Bone marrow (tissue), 2 donors: Measurements from ENCODE around the gene USH2A.

Experiments used
- DNase-seq, 2 donors: peaks; one replicate each; lab custom pipeline; 2025; lab: John Stamatoyannopoulos, UW

The USH2A gene

DNA sequence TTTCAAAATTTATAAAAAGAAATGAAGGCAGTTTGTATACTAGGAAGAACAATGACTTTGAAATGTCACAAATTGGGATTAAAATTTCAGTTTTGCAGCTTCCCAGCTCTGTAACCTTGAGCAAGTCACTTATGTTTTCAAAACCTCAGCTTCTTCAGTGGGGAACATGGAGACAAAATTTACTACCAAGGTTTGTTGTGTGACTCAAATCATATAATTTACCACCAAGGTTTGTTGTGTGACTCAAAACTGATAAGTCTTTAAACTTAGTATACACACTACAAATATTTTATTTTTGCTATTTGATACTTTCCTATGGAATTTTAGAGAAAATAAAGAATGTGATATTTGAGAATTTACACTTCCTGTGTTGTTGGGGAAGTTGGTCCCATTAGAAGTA is 636.3 kb downstream of the USH2A start:
- DNase-seq: no peak

DNA sequence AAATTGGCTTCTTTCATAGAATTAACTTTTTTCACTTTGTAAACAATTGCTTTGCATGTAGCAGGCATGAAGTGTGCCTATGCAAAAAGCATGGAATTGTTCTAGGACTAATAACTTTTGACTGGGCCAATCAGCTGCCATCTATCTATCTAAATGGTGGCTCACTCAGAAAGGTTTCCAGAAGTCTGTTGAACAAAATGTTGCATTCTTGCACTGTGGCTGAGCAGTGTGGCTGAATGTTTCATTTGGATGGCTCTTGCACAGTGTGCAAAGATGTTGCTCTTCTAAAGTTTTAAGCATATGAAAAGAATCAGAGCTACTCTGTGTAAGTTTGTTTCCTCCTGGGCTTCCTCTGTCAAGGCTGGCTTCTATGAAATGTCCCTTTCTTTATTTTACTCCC is 642.6 kb downstream of the USH2A start:
- DNase-seq: no peak

DNA sequence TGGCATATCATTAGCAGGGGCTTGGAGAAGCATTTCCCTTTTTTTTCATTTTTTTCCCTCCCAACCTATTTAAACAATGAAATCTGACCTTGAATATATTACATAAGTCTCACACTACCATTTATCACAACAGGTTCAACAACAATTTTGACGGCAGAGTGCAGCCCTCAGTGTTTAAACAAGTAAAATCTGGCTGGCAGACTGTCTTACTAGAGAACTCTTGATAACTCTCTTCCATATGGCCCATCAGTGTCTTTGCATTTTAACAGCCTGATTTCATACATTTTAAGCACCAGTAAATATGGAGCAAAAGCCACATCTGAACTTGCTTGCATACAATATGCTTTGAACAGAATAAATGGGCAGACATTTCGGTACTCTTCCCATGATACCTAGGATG is 643.1 kb downstream of the USH2A start:
- DNase-seq: no peak

DNA sequence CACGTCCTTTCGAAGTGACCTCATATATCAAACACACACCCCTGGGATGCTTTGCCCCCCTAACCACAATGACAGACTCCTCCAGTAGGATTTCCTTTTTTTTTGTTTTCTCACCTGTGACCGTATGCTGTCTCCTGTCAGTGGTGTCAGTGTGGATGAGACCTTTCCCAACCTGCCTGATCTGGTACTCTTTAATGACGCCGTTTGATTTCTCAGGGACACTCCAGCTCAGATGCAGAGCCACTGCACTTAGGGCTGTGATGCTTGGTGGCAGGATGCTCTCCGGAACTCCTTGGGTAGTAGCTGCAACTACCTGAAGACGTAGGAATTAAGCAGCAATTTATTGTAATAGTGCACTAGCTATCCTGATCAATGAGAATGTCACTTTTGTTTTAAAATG is 643.5 kb downstream of the USH2A start:
- DNase-seq: no peak

DNA sequence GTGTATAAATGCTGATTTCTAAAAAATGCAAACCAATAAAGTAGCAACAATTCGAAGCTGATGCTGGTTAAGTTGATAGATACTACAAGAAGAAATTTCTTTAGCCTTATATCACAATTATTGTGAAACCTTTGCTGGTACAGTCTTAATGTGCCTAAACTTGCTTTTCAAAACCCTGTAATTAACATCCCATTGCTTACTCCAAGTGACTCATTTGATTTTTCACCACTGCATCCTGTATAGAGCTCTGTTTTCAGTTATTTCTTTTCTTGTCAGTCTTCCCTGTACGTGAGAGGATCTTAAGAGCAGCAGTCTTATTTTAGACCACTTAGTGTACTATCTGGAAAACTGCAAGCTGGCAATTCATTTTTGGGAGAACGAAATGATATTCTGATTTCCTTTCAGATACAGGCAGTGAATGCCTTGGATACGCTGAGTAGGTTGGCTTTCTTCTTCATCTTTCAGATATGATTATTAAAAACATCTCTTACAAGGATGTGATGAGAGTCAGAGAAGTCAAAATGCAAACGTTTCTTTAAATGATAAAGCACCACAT is 645.8 kb downstream of the USH2A start:
- DNase-seq: no peak

DNA sequence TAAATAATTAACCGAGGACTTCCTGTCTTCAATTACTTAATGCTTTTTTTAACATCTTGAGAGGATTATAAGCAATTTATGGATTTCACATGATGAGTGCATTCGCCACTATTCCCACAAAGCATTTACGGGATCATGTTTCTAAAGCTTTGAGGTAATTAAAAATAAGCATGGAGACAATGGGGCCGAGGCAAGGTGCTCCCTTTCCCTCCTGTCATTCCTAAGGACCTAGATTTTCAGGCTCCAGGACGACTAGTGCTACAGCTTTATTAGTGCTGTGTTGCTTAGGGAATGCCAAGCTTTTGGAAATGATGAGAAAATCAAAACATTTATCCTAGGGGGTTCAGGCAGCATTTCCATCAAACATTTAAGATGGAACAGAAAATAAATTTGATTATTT is 646.9 kb downstream of the USH2A start:
- no peak for DNase-seq

DNA sequence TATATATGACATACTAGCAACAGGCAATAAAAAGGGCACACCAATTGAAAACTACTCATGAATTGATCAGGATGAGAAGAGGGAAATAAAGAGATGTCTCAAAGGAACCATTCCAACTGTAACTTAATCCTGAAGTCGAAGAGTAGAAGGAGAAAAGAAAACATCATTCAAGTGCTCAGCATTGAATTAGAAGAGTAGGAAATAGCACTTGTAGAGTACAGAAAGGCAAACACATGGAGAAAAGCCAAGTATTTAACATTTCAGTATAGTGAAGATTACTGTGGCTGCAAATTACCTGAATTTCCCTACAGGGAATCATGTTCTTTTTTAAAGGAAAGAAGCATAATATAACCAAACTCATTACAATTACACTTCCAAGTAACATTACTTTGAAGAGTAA is 651.1 kb downstream of the USH2A start:
- DNase-seq: no peak

DNA sequence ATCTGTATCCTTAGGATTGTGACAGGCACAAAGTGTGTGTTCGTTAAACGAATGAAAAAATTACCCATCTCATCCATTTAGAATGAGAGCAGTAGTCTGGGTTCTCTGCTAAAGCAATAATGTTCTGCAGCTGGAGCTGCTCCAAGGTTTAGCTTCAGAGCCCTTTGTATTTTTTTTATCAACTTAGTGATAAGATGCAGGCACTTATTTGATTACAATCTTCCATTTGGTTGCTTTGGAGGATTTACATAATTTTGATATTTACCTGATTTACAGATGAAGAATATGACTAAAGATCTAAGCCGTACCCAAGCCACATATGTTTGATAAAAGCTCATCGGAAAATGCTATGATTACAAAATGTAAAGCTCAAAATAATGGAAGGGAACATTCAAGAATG is 654.9 kb downstream of the USH2A start:
- DNase-seq: no peak

DNA sequence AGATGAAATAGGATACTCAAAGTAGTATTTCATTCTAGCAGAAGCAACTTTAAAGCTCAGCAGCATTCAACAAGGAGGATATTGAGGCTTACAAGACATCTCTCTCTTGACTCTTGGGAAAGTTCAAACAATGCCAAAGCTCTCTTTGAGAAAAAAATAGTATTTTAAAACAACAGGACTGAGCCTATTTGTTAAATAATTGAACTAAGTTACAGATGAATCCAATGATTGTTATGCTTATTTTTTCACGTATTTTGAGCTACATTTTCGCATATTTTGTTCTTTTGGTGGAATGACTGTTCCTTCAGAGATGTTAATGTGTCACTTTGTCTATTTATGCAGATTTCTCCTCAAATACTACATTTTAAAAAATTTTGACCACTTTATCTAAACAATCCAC is 655.5 kb downstream of the USH2A start:
- DNase-seq: no peak

DNA sequence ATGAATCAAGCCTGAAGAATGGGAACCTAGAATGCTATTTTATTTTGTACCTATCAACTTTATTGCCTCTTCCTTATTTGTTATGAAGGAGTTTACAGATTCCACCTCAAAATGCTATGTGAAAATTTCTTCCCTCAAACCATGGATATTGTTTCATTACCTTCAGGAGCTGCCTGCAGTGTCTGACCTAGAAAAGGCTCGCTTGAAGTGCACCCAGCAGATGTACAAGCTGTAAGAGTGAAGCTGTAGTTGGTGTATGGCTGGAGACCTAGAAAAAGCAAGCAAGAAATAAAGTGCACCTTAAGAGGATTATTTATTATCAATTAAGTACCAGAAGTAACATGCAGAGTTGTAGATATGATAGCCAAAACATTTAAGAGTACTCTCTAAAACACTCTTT is 656.7 kb downstream of the USH2A start:
- DNase-seq: no peak

DNA sequence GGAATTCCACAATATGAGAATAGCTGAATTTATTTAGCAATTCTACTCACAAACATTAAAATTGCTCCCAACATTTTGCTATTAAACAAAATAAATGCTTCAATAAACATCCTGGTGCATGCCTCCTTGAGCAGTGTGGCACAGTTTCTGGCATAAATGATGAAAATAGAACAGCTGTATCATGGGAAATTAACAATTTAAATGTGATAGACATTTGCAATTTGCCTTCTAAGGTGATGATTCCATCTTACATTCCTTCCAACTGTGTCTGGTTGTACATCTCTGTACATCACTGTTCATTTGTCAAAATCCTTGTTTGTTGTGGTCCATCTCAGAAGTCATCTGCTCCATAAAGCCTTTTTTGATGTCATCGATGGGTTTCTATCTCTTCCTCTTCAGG is 657.4 kb downstream of the USH2A start:
- DNase-seq: no peak

DNA sequence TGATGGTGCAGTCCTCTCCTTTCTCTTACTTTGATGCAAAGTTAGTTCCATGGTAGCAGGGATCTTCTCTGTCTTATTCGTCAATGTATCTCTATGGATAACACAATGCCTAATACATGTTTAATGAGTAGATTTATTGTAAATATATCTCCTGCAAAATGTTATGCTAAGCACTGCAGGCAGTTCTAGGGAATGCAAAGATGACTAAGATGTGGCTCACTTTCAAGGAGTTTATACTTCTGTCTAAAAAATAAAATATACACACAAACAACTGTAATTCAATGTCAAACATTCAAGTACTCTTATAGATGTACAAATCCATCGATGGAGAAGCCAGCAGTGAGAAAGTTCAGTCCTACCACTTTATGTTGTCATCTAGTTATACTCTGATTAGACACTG is 661.8 kb downstream of the USH2A start:
- no peak for DNase-seq

DNA sequence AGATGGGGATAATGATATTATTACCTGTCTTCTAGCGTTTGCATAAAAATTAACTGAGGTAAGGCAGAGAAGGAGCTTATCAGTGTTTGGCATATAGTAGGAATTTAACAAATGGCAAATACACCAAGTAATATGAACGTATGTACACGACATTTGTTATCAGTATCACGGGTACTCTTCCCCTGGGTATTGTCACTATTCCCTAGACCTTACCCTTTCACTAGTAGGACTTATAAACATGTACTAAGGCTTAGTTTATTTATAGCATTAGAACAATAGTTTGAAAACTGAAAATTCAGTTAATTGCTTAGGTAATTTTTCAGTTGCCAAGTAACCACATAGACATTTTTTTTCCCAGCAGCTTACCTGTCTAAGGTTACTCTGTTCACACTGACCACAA is 669.1 kb downstream of the USH2A start:
- DNase-seq: no peak

DNA sequence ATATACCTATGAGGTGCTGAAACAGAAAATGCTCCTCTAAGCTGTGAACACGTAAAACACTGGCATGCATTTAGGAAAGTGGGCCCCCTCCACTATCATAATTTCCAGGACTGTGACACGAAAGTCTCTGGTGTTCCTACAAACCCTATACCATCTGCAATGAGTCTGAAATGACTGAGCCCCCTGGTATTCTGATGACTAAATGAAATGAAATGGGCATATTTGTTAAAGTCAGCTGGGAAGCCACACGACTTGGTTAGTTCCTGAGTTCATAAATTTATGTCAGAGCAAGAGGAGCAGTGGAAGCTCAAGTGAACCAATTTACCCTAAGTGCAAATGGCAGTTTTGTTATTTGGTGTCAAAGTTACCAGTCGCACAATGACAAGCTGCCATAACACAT is 673.8 kb downstream of the USH2A start:
- no peak for DNase-seq

DNA sequence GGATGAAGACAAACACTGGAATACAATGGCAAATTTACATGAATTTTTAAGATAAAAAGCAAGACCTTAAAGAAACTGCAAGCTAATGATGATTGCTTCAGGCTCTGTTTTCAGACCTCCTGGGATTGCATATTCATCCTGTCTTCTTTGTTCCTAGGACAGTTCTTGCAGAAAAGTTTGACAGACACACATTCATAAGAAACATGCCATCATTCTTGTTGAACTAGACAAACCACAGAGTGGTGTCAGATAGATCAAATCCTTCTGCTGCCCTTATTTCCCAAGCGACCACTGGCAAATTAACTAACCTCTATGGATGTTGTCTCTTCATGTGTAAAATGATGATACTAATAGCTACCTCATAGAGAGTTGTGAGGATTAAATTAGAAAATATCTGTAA is 674.8 kb downstream of the USH2A start:
- no peak for DNase-seq

DNA sequence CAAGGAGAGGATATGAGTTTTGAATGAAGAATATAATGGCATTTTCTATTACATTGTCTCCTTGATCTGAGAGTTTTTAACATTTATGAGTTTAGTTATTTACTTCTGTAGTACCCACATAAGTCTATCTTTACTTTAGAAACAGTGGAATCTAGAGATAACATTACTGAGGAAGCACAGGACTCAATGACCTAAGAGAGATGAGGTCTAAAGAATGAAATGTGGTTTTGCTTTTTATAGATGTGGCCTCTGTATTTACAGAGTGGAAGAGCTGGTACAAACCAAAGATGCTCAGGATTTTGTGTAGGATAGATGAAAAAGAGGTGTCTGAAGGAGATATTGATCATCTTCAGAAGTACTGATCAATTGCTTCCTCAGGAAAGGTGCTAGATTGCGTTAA is 678.8 kb downstream of the USH2A start:
- DNase-seq: no peak

DNA sequence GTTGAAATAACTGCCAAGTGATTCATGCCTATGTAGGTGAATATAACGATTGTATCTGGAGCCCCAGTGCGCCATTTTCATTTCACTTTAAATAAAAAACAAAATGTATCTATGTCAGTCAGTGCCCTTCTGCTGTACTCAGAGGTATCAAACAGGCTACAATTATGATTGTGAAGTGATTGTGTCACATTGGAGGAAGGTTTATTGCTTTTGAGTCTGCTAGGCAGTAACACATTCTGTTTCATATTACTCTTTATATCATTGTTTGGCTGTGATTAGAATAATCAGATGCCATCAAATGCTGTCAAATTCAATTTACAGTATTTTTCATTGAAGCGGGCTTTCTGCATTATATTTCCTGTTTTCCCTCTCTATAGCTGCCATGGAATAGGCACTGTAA is 684.2 kb downstream of the USH2A start:
- DNase-seq: no peak

DNA sequence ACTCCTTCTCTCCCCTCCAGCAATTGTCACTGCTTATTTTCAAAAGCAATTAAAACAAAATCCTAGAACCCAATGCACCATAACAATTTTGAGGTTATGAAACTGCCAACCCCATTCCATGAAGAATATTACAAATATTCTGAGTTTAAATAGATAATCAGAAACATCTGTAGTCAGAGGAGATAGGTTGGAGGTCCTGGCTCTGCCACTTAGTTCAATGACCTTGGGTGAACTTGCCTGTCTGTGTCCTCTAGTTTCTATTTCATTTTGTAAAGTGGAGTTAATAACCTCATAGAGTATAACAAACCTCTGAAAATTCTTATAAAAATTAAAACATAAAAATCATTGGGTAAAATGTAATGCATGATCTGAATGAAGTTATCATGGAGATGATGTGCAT is 691.5 kb downstream of the USH2A start:
- DNase-seq: no peak

DNA sequence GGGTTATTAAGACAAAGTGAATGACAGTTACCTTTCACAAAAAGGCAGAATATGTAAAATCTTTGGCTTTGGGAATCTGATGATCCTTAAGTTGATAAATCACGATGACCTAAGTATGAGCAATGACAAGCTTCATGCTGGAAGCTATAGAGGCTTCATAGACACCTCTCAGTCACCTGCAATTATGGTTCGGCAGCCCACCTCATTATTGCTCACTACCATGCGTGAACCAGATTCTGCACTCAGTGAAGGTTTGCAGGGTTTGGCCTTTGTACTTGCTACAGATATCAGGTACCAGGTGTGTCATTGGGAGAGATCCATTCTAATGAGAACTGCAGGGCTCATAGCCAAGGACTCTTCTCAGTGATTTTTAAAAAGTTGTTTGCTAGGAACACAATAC is 692.6 kb downstream of the USH2A start:
- DNase-seq: no peak

DNA sequence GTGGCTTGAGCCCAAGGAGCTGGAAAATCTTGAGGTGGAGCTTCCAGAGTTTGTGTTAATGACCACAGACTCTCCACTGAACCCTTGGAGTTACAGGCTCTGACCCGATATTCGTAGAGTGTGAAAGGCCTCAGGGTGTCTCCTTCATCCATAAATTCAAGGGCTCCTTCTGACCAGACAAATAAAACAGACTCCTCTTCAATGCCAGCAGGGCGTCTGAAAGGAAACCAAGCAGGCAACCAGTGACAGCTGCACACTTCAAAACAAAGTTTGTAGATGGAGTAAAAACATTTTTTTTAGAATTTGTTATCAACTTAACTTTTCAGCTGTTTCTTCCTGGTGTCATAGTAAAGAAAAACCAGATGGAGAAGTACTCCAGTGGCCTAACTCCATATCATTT is 695.1 kb downstream of the USH2A start:
- no peak for DNase-seq

DNA sequence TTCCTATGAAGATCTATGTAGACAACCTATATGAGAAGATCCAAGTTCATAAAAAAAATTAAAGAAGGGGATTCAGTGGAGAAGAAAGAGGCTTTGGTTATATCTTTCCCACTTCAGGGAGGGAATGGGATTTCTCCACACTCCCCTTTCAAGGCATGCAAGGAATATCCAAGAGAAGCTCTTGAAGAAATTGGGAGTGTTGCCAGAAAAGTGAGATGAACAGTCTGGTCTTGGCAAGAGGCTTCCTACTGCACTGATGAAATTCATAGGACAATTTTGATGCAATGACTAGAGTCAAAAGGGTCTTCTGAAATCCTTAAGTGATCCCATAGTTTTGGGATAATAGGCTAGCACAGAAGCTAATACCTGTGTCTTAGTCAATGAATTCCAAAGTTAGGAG is 703.1 kb downstream of the USH2A start:
- no peak for DNase-seq

DNA sequence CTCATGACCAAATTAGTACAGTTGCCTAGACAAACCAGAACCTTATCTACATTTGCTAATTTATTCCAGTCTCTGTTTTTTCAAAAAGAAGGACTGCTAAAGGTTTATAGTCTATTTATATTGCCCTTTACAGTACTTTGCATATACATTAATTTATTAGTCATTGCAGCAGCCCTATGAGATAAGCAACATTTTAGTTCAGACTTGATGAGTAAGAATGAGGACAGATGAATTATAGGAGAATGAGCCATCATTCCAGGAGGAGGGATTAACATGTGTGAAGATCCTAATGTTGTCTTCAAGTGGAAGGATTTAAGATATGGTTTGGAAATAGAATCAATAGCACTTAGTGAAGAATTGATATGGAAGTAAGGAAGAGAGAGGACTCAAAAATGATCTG is 703.7 kb downstream of the USH2A start:
- no peak for DNase-seq

DNA sequence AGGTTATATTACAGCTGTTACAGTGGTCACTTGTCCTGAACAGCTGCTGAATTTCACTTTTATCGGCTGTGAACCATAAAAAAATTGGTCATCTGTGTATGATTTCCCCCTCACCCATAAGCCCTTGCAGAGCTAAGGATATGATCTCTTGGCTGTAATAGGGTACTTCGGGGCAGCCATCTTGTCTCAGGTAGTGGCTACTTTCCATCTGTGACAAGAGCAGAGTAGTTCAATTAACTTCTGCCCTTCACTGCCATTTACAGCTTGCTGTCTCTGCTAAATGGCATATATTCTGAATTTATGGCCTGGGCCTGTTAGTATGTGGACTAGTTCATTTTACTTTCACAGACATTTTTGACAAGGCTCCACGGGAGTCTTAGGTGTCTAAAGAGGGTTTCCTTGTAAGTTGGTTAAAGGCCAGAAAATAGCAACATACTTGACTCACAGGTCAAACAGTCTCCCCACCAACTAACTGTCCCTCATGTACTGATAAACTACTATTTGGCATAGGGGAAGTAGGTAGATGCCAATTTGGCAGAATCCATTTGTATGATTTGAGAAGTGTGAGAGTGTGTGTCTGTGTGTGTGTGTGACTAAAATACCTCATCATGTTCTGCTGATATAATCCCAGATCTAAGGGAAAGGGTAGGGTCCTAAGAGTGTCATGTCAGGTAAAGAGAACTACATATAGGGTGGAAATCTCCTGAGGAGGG is 704.5 kb downstream of the USH2A start:
- DNase-seq: no peak

DNA sequence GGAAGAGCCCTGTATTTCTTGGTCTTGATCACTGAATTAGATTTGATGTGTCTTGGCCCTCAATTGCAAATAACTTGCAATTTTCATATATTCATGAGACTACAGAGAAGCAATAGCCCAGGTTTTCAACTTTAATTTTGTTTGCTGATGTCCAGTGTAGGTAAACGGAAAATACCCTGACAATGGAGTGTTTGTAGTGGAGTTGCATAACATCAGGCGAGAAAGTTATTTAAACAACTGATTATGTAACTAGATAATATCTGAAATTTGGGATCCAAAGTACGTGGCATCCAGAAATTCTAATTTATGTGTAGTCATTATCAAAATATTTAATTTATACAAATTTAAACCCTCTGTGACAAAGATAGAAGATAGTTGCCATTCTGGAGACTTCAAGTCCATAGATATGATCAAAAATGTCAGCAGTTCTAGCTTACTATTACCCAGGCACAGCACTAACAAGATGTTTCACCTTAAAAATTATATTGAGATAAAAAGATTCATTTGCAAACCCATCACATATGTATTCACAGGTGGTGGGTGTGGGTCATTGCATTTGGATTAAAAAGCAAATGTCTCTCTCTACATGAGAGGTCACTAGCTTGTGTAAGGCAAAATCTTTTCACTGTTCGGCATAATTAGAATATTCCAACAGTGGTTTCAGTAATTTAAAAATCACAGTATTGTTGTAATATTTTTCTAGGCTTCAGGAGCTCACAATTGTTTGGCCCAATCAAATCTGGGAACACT is 705.4 kb downstream of the USH2A start:
- DNase-seq: no peak
